ENCODE measurements around the gene KIF13A. TPM values are rescaled to one million over a fixed set of nuclear protein-coding genes. Genes with fewer than 3 reads are reported as not detected.
A peak's percentile ranks its signal among the peaks of the same experiment; 100 is the strongest.

The KIF13A gene
- total and polyA plus RNA-seq, 2 experiments from 2014 or later = 8.4 to 28.2 TPM

- TF ChIP-seq CTCF (conservative IDR thresholded peaks at IDR 0.05; ENCODE audit: low read depth in 2 of 2) = no peak
- no peak for TF ChIP-seq ZNF462 (CRISPR knock-in tag; IDR thresholded peaks at IDR 0.05)
These were observed 29.9 kb downstream of the KIF13A start (continued) for GRCh38 chr6:17957498-17957897.

- Mint-ChIP-seq H3K9me3 (no peaks in the 10 kb centered on the region; the same call in 2 of the 3 replicates), H3K27ac (peak overlapping the region; percentile 50; the same call in 1 of the 2 replicates), H3K27me3 (ENCODE audit: insufficient read depth, low read depth, poor library complexity) (peaks cover 2% of the 10 kb centered on the region), H3K4me3 (no peak overlapping the region), H3K4me1 (peaks cover 11% of the 10 kb centered on the region), H3K36me3 (ENCODE audit: low read depth) (peaks cover 9% of the 10 kb centered on the region; the same call in 2 of the 3 replicates)
- Histone ChIP-seq H3K4me2 (0 out of 2 replicates have a peak overlapping the region, but pooled peaks have one; percentile 10), H3K9me2 (ENCODE audit: insufficient read depth) (no peaks in the 10 kb centered on the region), H3K36me3 (ENCODE audit: insufficient read depth) (no peaks in the 10 kb centered on the region), H3K27ac (ENCODE audit: low read depth) (no peak overlapping the region), H3K4me3 (no peak overlapping the region), H4K20me1 (replicated peaks; ENCODE audit: insufficient read depth) (0 out of 2 replicates have a peak, but pooled peaks cover 4% of the 10 kb centered on the region), H2AFZ (no peak overlapping the region), H3K27me3 (ENCODE audit: insufficient read depth) (no peaks in the 10 kb centered on the region), H3K4me1 (ENCODE audit: insufficient read depth) (peaks cover 16% of the 10 kb centered on the region), H3F3A (replicated peaks; ENCODE audit: low read depth) (no peaks in the 10 kb centered on the region), H3K79me2 (replicated peaks; ENCODE audit: insufficient read depth) (peaks cover 96% of the 10 kb centered on the region)
- TF ChIP-seq EZH2 (IDR thresholded peaks at IDR 0.05; ENCODE audit: low read depth, unreplicated experiment) = no peak
- no peak for DNase-seq (ENCODE audit: low spot score)
- ATAC-seq = no peak
These were observed 30.3 kb downstream of the KIF13A start for GRCh38 chr6:17957086-17957485.

All from GM23338 (cell line).